Astrocyte of the spinal cord (primary cell): ENCODE measurements around the gene COLEC11.

ENCODE experiments used
- DNase-seq: peaks from one replicate; pipeline ENCODE4 v3.0.0; 2011; ENCODE audit warnings: low read depth, low spot score
- H3K4me3 ChIP-seq: 2 replicates; pipeline ENCODE4 v1.5.1; 2011; ENCODE audit warnings: low read depth, mild to moderate bottlenecking, low read length, moderate library complexity
- in situ Hi-C: cut with HindIII; loops from 2 replicates; pipeline ENCODE4 v1.10.0; 2017; ENCODE audit warnings: low sequenced_read_pairs
- TF ChIP-seq, protein P1 (sequence below): IDR thresholded peaks from 2 replicates; pipeline ENCODE4 v1.5.1; 2012; ENCODE audit warnings: low read depth, mild to moderate bottlenecking, low read length, inconsistent platforms

Gene COLEC11

GRCh38 chr2:3589086-3589485 lies 5.8 kb upstream of the COLEC11 start:
- DNase-seq, result no peak
- H3K4me3 ChIP-seq, result no peak overlapping the region
- in situ Hi-C loops, result no loop called here
- TF ChIP-seq, protein P1, sequence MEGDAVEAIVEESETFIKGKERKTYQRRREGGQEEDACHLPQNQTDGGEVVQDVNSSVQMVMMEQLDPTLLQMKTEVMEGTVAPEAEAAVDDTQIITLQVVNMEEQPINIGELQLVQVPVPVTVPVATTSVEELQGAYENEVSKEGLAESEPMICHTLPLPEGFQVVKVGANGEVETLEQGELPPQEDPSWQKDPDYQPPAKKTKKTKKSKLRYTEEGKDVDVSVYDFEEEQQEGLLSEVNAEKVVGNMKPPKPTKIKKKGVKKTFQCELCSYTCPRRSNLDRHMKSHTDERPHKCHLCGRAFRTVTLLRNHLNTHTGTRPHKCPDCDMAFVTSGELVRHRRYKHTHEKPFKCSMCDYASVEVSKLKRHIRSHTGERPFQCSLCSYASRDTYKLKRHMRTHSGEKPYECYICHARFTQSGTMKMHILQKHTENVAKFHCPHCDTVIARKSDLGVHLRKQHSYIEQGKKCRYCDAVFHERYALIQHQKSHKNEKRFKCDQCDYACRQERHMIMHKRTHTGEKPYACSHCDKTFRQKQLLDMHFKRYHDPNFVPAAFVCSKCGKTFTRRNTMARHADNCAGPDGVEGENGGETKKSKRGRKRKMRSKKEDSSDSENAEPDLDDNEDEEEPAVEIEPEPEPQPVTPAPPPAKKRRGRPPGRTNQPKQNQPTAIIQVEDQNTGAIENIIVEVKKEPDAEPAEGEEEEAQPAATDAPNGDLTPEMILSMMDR, result no peak

GRCh38 chr2:3595404-3595803 lies 492 bp downstream of the COLEC11 start:
- DNase-seq, result no peak
- TF ChIP-seq, protein P1, result no peak

GRCh38 chr2:3595985-3596384 lies 1.1 kb downstream of the COLEC11 start:
- TF ChIP-seq, protein P1, result no peak
- no peak for DNase-seq
- in situ Hi-C loops, result no loop called here
- H3K4me3 ChIP-seq, result no peak overlapping the region

More at GRCh38 chr2:3595404-3595803, 492 bp downstream of the COLEC11 start:
- no peak overlapping the region for H3K4me3 ChIP-seq
- in situ Hi-C loops, result no loop called here

DNA sequence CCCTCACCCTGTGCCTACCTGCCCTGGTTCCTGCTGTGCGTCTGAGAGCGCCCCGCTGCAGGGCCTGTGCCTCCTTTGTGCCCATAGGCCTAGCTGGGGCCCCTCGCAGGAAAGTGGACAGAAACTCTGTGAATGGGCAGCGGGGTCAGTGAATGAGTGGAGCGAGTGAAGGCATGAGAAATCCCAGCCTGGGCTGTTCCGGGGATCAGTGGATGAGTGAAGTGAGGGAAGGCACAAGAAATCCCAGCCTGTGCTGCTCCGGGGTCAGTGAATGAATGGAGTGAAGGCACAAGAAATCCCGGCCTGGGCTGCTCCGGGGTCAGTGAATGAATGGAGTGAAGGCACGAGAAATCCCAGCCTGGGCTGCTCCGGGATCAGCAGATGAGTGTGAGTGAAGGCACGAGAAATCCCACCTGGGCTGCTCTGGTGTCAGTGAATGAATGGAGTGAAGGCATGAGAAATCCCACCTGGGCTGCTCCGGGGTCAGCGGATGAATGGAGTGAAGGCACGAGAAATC lies 2.0 kb downstream of the COLEC11 start:
- TF ChIP-seq, protein P1, result no peak
- no peak for DNase-seq
- no peak overlapping the region for H3K4me3 ChIP-seq
- in situ Hi-C loops, result no loop called here

GRCh38 chr2:3597567-3597966 lies 2.7 kb downstream of the COLEC11 start:
- DNase-seq, result no peak
- in situ Hi-C loops, result no loop called here
- H3K4me3 ChIP-seq, result no peak overlapping the region
- TF ChIP-seq, protein P1, result no peak

DNA sequence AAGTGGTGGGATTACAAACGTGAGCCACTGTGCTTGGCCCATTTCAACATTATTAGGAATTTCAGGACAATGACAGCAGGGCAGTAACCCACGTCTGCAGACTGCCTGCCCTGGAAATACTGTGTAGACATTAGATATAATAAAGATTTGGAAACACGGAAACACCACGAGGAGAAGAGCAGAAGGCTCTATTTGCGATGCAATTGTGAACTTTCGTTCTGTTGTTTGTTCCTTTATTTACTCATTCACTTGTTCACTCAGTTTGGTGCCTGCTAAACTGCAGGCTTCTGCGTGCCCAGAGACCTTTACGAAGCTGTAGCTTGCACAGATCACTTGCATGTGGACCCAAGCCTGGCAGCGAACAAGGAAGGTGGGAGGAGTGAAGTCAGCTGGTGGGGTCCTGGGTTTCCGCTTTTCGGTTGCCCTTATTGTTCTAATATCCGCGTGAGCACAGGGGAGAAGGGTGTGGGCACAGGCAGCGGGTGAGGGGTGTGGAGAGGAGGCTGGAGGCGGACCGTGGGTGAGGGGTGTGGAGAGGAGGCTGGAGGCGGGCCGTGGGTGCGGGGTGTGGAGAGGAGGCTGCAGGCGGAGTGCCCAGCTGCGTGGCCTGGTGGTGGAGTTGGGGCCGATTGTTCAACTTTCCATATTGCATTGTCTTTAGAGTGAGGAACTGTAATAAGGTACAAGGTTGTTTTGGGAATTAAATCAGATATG lies 3.4 kb downstream of the COLEC11 start:
- in situ Hi-C loops, result no loop called here
- no peak for DNase-seq
- H3K4me3 ChIP-seq, result no peak overlapping the region
- TF ChIP-seq, protein P1, result no peak
